HG02642 (cell line): ENCODE measurements around the gene EIF3I.
"Not testable (repeated sequence)": the region's sequence is repeated elsewhere in the genome, so short reads cannot be mapped to it uniquely, and the experiment has no call there.

Experiments
- ATAC-seq: cut with Tn5 transposase; IDR thresholded peaks from one replicate; pipeline ENCODE4 v1.9.1; 2021; ENCODE audit warnings: mild to moderate bottlenecking; ENCODE audit not compliant: unreplicated experiment, poor library complexity

The EIF3I gene

GRCh38 chr1:32257227-32257508 lies 35.0 kb downstream of the EIF3I start:
- no peak for ATAC-seq

GRCh38 chr1:32263236-32263593 lies 41.0 kb downstream of the EIF3I start:
- ATAC-seq, result not testable (repeated sequence)

- no peak for ATAC-seq
Measured at GRCh38 chr1:32263744-32264143, 41.5 kb downstream of the EIF3I start.

GRCh38 chr1:32265846-32266245 lies 43.6 kb downstream of the EIF3I start:
- no peak for ATAC-seq

GRCh38 chr1:32266921-32267591 lies 44.8 kb downstream of the EIF3I start:
- no peak for ATAC-seq

GRCh38 chr1:32269744-32270143 lies 47.5 kb downstream of the EIF3I start:
- ATAC-seq, result no peak

GRCh38 chr1:32272557-32273390 lies 50.6 kb downstream of the EIF3I start:
- no peak for ATAC-seq

GRCh38 chr1:32273391-32274208 lies 51.4 kb downstream of the EIF3I start:
- ATAC-seq, result no peak

- ATAC-seq, result no peak
Measured at GRCh38 chr1:32274646-32275340, 52.6 kb downstream of the EIF3I start.

GRCh38 chr1:32275424-32275823 lies 53.2 kb downstream of the EIF3I start:
- ATAC-seq, result no peak

GRCh38 chr1:32276032-32276782 lies 54.0 kb downstream of the EIF3I start:
- no peak for ATAC-seq
